H1 (cell line): Measurements from ENCODE around the gene TBK1. TPM values are rescaled to one million over a fixed set of nuclear protein-coding genes. Genes with fewer than 3 reads are reported as not detected.

ENCODE experiments used
- ASH2L ChIP-seq: fragments of 200-600, 300-600 bp; sonication (generic); IDR thresholded peaks from one replicate; pipeline ENCODE4 v1.7.1; 2017; ENCODE audit warnings: low read length
- EGR1 ChIP-seq: IDR thresholded peaks from 2 replicates; pipeline ENCODE4 v1.6.1; 2011; ENCODE audit warnings: low read depth, low read length, borderline replicate concordance
- POLR2A ChIP-seq, 2 experiments: IDR thresholded peaks; 1 replicate in 1 of 2; 2 replicates in 1 of 2; pipeline ENCODE4 v1.6.1; 2011; ENCODE audit warnings: low read depth in 2 of 2, low read length in 2 of 2, mild to moderate bottlenecking in 2 of 2; ENCODE audit errors: control extremely low read depth in 1 of 2
- POU5F1 ChIP-seq: IDR thresholded peaks from 2 replicates; pipeline ENCODE4 v1.6.1; 2011; ENCODE audit warnings: low read depth, mild to moderate bottlenecking, low read length, moderate library complexity
- RBBP5 ChIP-seq: IDR thresholded peaks from 2 replicates; pipeline ENCODE4 v1.7.1; 2012; ENCODE audit warnings: low read depth, mild to moderate bottlenecking, inconsistent platforms, low read length, moderate library complexity, borderline replicate concordance
- SP4 ChIP-seq: IDR thresholded peaks from 2 replicates; pipeline ENCODE4 v1.6.1; 2012; ENCODE audit warnings: low read length, inconsistent platforms
- TCF12 ChIP-seq: IDR thresholded peaks from 2 replicates; pipeline ENCODE4 v1.6.1; 2011; ENCODE audit warnings: low read depth, mild to moderate bottlenecking, low read length
- TEAD4 ChIP-seq: IDR thresholded peaks from 2 replicates; pipeline ENCODE4 v1.6.1; 2012; ENCODE audit warnings: low read depth, low read length, inconsistent platforms, mixed read lengths
- USF2 ChIP-seq: IDR thresholded peaks from 2 replicates; pipeline ENCODE4 v1.6.1; 2011; ENCODE audit warnings: low read length, improper control_type of control experiment
- polyA plus RNA-seq, 7 experiments: library from polyadenylated mRNA; depleted of rRNA in 3 of 7; stranded (reverse) in 5 of 7; unstranded in 2 of 7; fragments of >200 nt in 5 of 7; fragments of 200-250 nt in 2 of 7; gene quantifications; 1 replicate in 5 of 7; 2 replicates in 1 of 7; 4 replicates in 1 of 7; pipeline versions ENCODE4 v1.2.1 to v1.2.3, GENCODE V29; 2011 to 2013; ENCODE audit warnings: missing spikeins in 2 of 7, mixed read lengths in 2 of 7
- total RNA-seq: library from RNA; stranded (reverse); fragmentation: NEBNext Ultra II Directional; extraction: Animal tissue kit (Norgen Biotek cat#: 25700); gene quantifications from 2 replicates; pipeline ENCODE4 v1.2.1, GENCODE V29; 2021
- TF ChIP-seq, protein P1 (sequence below), 3 experiments: IDR thresholded peaks; 1 replicate in 2 of 3; 2 replicates in 1 of 3; pipeline versions ENCODE4 v1.5.1 to v1.6.1; 2011; ENCODE audit warnings: low read length in 3 of 3, mild to moderate bottlenecking in 3 of 3, inconsistent platforms in 2 of 3, low read depth in 1 of 3, moderate library complexity in 1 of 3; ENCODE audit not compliant: insufficient read depth in 1 of 3; ENCODE audit errors: control extremely low read depth in 1 of 3

Gene TBK1
- total and polyA plus RNA-seq, 2 of the 8 experiments (the other 6 are each of a cell fraction or from before 2014, with no cell fraction given), result 5.3 to 20.4 TPM

- TF ChIP-seq, protein P1, sequence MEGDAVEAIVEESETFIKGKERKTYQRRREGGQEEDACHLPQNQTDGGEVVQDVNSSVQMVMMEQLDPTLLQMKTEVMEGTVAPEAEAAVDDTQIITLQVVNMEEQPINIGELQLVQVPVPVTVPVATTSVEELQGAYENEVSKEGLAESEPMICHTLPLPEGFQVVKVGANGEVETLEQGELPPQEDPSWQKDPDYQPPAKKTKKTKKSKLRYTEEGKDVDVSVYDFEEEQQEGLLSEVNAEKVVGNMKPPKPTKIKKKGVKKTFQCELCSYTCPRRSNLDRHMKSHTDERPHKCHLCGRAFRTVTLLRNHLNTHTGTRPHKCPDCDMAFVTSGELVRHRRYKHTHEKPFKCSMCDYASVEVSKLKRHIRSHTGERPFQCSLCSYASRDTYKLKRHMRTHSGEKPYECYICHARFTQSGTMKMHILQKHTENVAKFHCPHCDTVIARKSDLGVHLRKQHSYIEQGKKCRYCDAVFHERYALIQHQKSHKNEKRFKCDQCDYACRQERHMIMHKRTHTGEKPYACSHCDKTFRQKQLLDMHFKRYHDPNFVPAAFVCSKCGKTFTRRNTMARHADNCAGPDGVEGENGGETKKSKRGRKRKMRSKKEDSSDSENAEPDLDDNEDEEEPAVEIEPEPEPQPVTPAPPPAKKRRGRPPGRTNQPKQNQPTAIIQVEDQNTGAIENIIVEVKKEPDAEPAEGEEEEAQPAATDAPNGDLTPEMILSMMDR (IDR thresholded peaks at IDR 0.05; ENCODE audit: control extremely low read depth in 1 of 3, insufficient read depth in 1 of 3, low read depth in 1 of 3, low read length in 3 of 3), result no peak
- no peak for TF ChIP-seq POU5F1
- no peak for TF ChIP-seq TEAD4
- TF ChIP-seq USF2, result no peak
- TF ChIP-seq RBBP5, result no peak
- TF ChIP-seq SP4, result no peak
- no peak for TF ChIP-seq TCF12
- no peak for TF ChIP-seq POLR2A (IDR thresholded peaks at IDR 0.05; ENCODE audit: control extremely low read depth in 1 of 2, low read depth in 2 of 2, low read length in 2 of 2)
- no peak for TF ChIP-seq ASH2L
- TF ChIP-seq EGR1, result no peak
Measured at GRCh38 chr12:64446295-64446694, 5.6 kb upstream of the TBK1 start (continued).
